ENCODE data around the gene FAM83G. TPM values are rescaled to one million over a fixed set of nuclear protein-coding genes. Genes with fewer than 3 reads are reported as not detected.

The FAM83G gene
- total RNA-seq, 3 donors from 2014 or later = 18.9 to 40.4 (median 29.1) TPM

GRCh38 chr17:18955009-18955408 is 49.6 kb downstream of the FAM83G start:
- TF ChIP-seq CTCF (IDR thresholded peaks at IDR 0.05) = no peak
- DNase-seq (peak in 1 of 3 donors; percentile 7), ATAC-seq (no peak)
- Histone ChIP-seq H3K4me1 (ENCODE audit: low read depth) (no peaks in the 10 kb centered on the region), H3K9me3 (no peaks in the 10 kb centered on the region), H3K36me3 (ENCODE audit: low read depth) (no peaks in the 10 kb centered on the region), H3K4me3 (no peak overlapping the region)
- intact Hi-C loops (cut with DNase I, micrococcal nuclease) = no loop called here

GRCh38 chr17:18954321-18954720 is 50.2 kb downstream of the FAM83G start:
- H3K4me1 ChIP-seq (ENCODE audit: low read depth) = no peaks in the 10 kb centered on the region
- no peak overlapping the region for H3K4me3 ChIP-seq
- no peak for TF ChIP-seq CTCF (IDR thresholded peaks at IDR 0.05)
- H3K9me3 ChIP-seq = no peaks in the 10 kb centered on the region
- intact Hi-C loops (cut with DNase I, micrococcal nuclease) = no loop called here
- ATAC-seq = no peak
- DNase-seq = peak in 1 of 3 donors; percentile 15
- H3K36me3 ChIP-seq (ENCODE audit: low read depth) = no peaks in the 10 kb centered on the region

- peak in 1 of 3 donors; percentile 24 for DNase-seq
- no peak for TF ChIP-seq CTCF (IDR thresholded peaks at IDR 0.05)
- no peaks in the 10 kb centered on the region for H3K9me3 ChIP-seq
- intact Hi-C loops (cut with DNase I, micrococcal nuclease) = no loop called here
- no peaks in the 10 kb centered on the region for H3K4me1 ChIP-seq (ENCODE audit: low read depth)
- H3K4me3 ChIP-seq = no peak overlapping the region
- no peak for ATAC-seq
- no peaks in the 10 kb centered on the region for H3K36me3 ChIP-seq (ENCODE audit: low read depth)
Observed at GRCh38 chr17:18953231-18953728, 51.3 kb downstream of the FAM83G start.

- ATAC-seq (peak; percentile 31), DNase-seq (peak in 1 of 3 donors; percentile 36)
- no peak for TF ChIP-seq CTCF (IDR thresholded peaks at IDR 0.05)
- Histone ChIP-seq H3K4me1 (ENCODE audit: low read depth) (no peaks in the 10 kb centered on the region), H3K4me3 (no peak within 1 kb of the TSS), H3K36me3 (ENCODE audit: low read depth) (no peaks in the 10 kb centered on the region), H3K9me3 (no peaks in the 10 kb centered on the region)
- intact Hi-C loops (cut with DNase I, micrococcal nuclease) = no loop called here
Observed at GRCh38 chr17:18951941-18952842, 52.4 kb downstream of the FAM83G start, which contains the start of gene SLC5A10. Gene SLC5A10, plus strand, starts transcription at chr17:18952165. Its CDS starts 41 bp downstream, at chr17:18952206.

GRCh38 chr17:18950944-18951905 is 53.3 kb downstream of the FAM83G start:
- no peaks in the 10 kb centered on the region for H3K36me3 ChIP-seq (ENCODE audit: low read depth)
- H3K4me1 ChIP-seq (ENCODE audit: low read depth) = no peaks in the 10 kb centered on the region
- no peak for TF ChIP-seq CTCF (IDR thresholded peaks at IDR 0.05)
- no peak for DNase-seq
- H3K4me3 ChIP-seq = no peak overlapping the region
- intact Hi-C loops (cut with DNase I, micrococcal nuclease) = no loop called here
- ATAC-seq = peak; percentile 14
- no peaks in the 10 kb centered on the region for H3K9me3 ChIP-seq

Measured in mucosa of descending colon (tissue), 3 donors.